Testis (tissue), 2 donors: Measurements from ENCODE around the gene HOXC9.
A peak's percentile ranks its signal among the peaks of the same experiment; 100 is the strongest.

Source experiments
- POLR2A ChIP-seq: fragments of 450-650 bp; IDR thresholded peaks from one replicate; pipeline ENCODE4 v1.6.1; 2017; ENCODE audit warnings: antibody characterized with exemption, mild to moderate bottlenecking, moderate library complexity
- TF ChIP-seq, protein P1 (sequence below), 3 experiments: fragments of 450-650 bp in 2 of 3; fragments of 200-600 bp in 1 of 3; sonication (generic) in 1 of 3; IDR thresholded peaks; one replicate each; pipeline ENCODE4 v1.5.1; 2016 to 2019; ENCODE audit warnings: antibody characterized with exemption in 3 of 3, mild to moderate bottlenecking in 2 of 3, moderate library complexity in 1 of 3

DNA sequence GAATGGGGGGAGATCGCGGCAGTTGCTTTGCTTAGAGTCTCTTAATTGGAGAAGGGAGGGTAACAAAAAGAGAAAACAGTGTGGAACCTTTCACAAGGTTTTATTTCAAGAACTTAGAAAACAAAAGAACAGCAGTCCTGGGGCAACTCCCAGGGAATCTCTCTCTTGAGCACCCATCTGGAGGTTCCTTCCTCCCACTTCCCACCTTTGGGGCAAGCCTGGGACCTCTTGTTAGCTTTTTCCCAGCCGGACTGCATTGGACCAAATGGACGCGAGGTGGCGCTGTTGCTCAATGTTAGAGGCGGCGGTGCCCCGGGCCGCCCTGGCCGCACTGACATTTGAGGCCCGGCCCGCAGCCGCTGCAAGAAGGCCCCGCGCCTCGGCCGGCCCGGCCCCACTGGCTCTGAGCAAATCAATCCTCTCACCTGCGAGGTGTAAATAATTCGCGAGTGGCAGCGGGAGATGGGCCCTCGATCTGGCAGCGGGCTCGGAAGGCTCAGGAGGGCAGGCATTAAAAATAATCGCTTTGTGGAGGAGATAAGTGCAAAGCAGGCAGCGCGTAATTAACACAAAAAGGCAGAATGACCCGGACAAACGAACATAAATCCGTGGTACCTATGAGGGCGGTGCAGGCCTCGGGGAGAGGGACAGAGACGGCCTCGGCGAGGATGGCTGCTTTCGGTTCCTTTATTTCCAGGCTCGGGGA is 6.0 kb downstream of the HOXC9 start:
- TF ChIP-seq, protein P1, sequence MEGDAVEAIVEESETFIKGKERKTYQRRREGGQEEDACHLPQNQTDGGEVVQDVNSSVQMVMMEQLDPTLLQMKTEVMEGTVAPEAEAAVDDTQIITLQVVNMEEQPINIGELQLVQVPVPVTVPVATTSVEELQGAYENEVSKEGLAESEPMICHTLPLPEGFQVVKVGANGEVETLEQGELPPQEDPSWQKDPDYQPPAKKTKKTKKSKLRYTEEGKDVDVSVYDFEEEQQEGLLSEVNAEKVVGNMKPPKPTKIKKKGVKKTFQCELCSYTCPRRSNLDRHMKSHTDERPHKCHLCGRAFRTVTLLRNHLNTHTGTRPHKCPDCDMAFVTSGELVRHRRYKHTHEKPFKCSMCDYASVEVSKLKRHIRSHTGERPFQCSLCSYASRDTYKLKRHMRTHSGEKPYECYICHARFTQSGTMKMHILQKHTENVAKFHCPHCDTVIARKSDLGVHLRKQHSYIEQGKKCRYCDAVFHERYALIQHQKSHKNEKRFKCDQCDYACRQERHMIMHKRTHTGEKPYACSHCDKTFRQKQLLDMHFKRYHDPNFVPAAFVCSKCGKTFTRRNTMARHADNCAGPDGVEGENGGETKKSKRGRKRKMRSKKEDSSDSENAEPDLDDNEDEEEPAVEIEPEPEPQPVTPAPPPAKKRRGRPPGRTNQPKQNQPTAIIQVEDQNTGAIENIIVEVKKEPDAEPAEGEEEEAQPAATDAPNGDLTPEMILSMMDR (IDR thresholded peaks at IDR 0.05), result peak; percentile 94 to 98 (median 97)
- TF ChIP-seq POLR2A, result no peak
